Stimulated activated CD4-positive, alpha-beta T cell treated with anti-CD3 and anti-CD28 coated beads, Interleukin-15, amount 100 ng/mL, for 1 hour (primary cell): ENCODE results near the gene EVI5L.

Experiments used
- DNase-seq, 2 donors: peaks; one replicate each; pipeline ENCODE4 v3.0.0-alpha.2; 2020; ENCODE audit warnings: low read depth in 1 of 2, low spot score in 1 of 2

The EVI5L gene

DNA sequence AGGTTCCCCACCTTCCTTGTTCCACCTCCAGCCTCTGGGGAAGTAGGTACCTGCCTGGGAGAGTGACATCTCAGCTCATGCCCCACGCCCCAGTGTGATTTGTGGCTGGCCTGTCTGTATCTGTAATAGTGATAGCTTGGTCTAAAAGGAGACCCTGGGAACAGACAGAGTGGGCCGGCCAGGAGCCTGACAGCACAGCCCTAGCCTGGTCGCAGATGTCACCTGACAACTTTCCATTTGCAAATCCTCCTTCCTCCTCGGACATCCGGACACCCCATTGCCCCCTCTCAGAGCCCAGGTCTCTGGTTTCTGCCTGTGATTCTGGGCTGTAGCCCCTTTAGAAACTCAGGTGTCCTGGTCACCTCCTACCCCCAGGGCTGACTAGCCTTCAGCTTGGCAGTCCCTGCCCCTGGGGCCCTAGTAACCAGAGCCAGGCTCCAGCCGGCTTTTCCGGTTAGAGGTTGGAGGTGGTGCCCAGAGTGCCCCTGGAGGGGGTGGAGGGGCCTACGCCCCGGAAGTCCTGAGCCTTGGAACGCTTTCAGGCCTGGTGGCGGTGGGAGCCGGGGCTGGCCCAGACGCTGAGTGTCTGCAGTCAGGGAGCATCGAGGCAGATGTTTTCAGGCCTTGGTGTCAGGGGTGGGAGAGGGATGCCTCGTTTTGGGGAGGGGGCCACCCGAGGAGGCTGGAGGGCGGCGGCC is 64.7 kb downstream of the EVI5L start:
- DNase-seq = no peak

DNA sequence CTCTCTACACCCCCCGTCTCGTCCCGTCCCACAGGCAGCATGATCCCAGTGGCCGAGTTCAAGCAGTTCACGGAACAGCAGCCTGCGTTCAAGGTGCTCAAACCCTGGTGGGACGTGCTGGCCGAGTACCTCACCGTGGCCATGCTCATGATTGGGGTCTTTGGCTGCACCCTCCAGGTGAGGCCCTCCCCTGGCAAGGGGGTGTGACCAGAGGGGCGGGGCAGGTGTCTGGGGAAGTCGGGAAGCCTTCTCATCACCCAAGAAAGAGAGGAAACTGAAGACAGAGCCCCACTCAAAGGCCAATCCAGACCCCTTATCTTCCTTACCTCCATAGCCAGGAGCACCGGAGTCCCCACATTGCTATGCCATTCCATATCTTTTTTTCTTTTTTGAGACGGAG is 65.5 kb downstream of the EVI5L start:
- no peak for DNase-seq

DNA sequence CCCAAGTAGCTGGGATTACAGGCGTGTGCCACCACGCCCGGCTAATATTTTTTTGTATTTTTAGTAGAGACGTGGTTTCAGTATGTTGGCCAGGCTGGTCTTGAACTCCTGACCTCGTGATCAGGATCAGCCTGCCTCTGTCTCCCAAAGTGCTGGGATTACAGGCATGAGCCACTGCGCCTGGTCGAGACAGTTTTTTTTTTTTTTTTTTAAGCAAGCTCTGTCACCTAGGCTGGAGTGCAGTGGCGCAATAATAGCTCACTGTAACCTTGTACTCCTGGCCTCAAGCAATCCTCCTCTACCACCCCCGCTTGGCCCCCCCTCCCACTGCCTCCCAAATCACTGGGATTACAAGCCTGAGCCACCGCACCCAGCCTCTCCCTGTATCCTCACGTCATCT is 67.3 kb downstream of the EVI5L start:
- DNase-seq = no peak

- no peak for DNase-seq
Observed at GRCh38 chr19:7898967-7899366, 68.9 kb downstream of the EVI5L start.

DNA sequence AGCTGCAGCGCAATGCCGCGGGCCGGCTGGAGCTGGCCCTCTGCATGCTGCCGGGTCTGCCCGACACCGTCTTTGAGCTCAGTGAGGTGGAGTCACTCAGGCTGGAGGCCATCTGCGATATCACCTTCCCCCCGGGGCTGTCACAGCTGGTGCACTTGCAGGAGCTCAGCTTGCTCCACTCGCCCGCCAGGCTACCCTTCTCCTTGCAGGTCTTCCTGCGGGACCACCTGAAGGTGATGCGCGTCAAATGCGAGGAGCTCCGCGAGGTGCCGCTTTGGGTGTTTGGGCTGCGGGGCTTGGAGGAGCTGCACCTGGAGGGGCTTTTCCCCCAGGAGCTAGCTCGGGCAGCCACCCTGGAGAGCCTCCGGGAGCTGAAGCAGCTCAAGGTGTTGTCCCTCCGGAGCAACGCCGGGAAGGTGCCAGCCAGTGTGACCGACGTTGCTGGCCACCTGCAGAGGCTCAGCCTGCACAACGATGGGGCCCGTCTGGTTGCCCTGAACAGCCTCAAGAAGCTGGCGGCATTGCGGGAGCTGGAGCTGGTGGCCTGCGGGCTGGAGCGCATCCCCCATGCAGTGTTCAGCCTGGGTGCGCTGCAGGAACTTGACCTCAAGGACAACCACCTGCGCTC is 69.8 kb downstream of the EVI5L start:
- no peak for DNase-seq

DNA sequence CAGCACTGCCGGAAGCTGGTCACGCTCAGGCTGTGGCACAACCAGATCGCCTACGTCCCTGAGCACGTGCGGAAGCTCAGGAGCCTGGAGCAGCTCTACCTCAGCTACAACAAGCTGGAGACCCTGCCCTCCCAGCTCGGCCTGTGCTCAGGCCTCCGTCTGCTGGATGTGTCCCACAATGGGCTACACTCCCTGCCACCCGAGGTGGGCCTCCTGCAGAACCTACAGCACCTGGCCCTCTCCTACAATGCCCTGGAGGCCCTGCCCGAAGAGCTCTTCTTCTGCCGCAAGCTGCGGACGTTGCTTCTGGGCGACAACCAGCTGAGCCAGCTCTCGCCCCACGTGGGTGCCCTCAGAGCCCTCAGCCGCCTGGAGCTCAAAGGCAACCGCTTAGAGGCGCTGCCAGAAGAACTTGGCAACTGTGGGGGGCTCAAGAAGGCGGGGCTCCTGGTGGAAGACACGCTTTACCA is 70.4 kb downstream of the EVI5L start:
- DNase-seq = no peak

- DNase-seq = no peak
Observed at GRCh38 chr19:7900931-7901330, 70.9 kb downstream of the EVI5L start.

DNA sequence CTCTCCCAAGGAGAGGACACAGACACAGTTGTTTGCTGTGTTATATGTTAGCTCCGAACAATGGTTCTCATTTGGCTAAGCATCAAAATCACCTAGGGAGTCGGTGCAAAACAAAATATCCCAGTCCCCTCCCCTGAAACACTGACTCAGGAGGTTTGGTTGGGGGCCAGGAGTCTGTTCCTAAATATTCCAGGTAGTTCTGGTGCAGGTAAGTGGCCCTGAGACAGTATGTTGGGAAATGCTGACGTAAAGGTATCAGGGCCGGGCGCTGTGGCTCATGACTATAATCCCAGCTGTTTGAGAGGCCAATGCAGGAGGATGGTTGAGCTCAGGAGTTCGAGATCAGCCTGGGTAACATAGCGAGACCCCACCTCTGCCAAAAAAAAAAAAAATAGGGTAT is 71.3 kb downstream of the EVI5L start:
- no peak for DNase-seq

DNA sequence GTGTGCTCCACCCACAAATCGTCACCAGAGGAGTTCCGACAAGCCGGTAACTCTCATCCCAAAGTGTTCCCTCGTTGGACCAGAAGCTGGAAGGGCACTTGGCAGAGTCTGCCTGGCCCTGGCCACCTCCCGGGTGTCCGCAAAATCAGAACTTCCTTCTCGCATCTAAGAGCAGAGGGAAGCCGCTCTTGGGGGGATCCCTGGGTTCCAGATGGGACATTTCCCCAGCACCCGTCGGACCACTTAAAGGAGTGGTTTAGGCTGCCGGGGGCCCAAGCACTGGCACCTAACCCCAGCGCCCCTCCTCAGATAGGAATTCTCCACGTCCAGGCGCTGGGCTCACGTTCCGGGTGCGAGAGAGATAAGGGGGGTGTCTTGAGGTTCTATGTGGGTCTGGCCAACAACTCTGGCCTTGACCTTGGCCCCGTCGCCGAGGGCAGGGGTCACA is 72.8 kb downstream of the EVI5L start:
- no peak for DNase-seq

- DNase-seq = peak; percentile 100
Observed at GRCh38 chr19:7903244-7904073, 73.4 kb downstream of the EVI5L start, which contains the start of gene MAP2K7. Gene MAP2K7, plus strand, starts transcription at chr19:7903877. Its CDS starts 68 bp downstream, at chr19:7903945.

- no peak for DNase-seq
Observed at GRCh38 chr19:7904074-7905020, 74.3 kb downstream of the EVI5L start.

DNA sequence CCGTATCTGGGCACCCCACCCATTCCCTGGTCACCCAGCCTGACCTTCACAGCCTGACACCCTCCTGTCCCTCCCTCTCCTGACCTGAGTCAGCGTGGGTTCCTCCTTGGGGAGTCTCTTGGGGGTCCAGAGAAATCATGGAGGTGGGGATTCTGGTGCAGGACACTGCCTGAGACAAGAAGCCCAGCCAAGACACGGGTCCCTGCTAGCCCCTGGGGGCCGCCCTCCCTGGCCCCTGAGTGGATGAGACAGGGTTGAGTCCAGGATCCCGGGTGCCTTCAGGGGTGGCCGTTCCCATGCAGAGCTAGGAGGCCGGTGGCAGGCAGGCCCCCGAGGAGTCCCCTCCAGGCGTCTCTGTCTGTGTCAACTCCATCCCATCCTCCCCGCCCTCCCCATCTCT is 75.2 kb downstream of the EVI5L start:
- no peak for DNase-seq

DNA sequence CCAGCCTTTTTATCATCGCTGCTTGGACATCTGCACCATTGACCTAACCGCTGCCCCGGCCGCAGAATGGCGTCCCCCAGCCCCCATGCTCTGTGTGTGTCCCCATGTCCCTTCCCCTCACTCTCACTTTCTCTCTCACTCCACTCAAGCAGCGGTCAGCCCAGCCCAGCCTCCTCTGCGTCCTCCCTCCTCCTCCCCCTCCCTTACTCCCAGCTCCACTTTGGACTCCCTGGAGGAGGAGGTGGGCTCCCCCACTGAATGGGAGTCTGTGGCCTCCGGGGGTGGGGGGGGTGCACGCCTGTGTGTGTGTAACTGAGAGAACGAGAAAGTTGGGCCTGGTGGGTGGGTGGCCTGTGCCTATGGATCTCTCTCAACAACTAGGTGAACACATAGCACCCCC is 75.8 kb downstream of the EVI5L start:
- DNase-seq = no peak

- no peak for DNase-seq
Observed at GRCh38 chr19:7907122-7907521, 77.1 kb downstream of the EVI5L start.

GRCh38 chr19:7907544-7907943 is 77.5 kb downstream of the EVI5L start:
- DNase-seq = no peak

- no peak for DNase-seq
Observed at GRCh38 chr19:7908078-7908699, 78.2 kb downstream of the EVI5L start.

- DNase-seq = no peak
Observed at GRCh38 chr19:7908742-7909461, 78.9 kb downstream of the EVI5L start.

DNA sequence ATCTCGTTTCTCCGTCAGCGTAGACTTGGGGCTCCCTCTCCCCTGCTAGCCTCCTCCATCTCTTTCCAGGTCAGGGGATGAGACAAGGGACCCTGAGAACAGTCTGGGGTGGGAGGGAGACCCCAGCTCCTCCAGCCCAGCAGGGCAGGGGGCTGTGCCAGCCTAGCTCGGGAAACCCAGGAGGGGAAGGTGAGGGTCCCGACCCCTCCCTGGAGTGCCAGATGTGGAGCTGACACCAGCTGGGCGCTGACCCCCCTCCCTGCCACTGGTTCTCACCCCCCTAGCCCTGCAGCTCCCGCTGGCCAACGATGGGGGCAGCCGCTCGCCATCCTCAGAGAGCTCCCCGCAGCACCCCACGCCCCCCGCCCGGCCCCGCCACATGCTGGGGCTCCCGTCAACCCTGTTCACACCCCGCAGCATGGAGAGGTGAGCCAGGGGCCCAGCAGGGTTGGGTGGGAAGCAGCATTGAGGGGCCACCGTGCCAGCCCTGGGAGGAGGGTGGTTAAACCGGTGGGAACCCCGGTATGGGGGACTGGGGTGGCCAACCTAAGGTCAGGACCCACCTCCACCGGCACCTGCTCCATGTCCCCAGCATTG is 79.6 kb downstream of the EVI5L start:
- DNase-seq = no peak
